Measurements from ENCODE around the gene CACNB4.
A peak's percentile ranks its signal among the peaks of the same experiment; 100 is the strongest.

CACNB4 gene

DNA sequence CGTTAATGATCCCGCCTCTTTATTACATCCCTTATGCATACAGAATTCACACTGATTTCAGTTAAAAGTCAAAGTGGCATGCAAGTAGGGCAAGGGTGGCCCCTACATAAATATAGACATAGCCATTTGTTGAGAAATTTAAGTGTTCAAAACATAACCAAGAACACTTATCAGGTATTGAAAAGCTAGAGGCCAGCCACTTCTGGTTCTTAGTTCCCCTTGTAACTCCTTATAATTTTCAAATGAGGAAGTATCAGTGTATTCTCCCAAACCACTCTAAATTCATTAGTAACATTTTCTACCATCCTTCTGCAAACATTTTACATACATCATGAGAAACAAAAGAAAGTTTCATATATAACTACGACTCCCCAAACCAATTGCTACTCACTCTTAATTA lies 264.9 kb downstream of the CACNB4 start:
- H3K9me3 ChIP-seq (ENCODE audit: control insufficient read depth, low read length): no peaks in the 10 kb centered on the region
- H3K4me3 ChIP-seq (ENCODE audit: low read depth, low read length): no peak overlapping the region
- H2AFZ ChIP-seq: no peak overlapping the region
- H3K27ac ChIP-seq: no peak overlapping the region
- H3K27me3 ChIP-seq (ENCODE audit: control insufficient read depth, insufficient read depth, low read length): no peaks in the 10 kb centered on the region
- no peaks in the 10 kb centered on the region for H3K4me1 ChIP-seq
- TF ChIP-seq CTCF (IDR thresholded peaks at IDR 0.05): no peak
- H3K79me2 ChIP-seq: no peaks in the 10 kb centered on the region
- H3K4me2 ChIP-seq (ENCODE audit: low read length): no peak overlapping the region
- H3K36me3 ChIP-seq (ENCODE audit: control insufficient read depth, insufficient read depth, low read length): no peaks in the 10 kb centered on the region
- H3K9ac ChIP-seq: no peak overlapping the region

GRCh38 chr2:151830961-151831360 lies 267.9 kb downstream of the CACNB4 start:
- no peaks in the 10 kb centered on the region for H3K36me3 ChIP-seq (ENCODE audit: control insufficient read depth, insufficient read depth, low read length)
- no peak overlapping the region for H2AFZ ChIP-seq
- no peaks in the 10 kb centered on the region for H3K9me3 ChIP-seq (ENCODE audit: control insufficient read depth, low read length)
- no peak overlapping the region for H3K27ac ChIP-seq
- no peaks in the 10 kb centered on the region for H3K27me3 ChIP-seq (ENCODE audit: control insufficient read depth, insufficient read depth, low read length)
- no peak overlapping the region for H3K9ac ChIP-seq
- no peak overlapping the region for H3K4me2 ChIP-seq (ENCODE audit: low read length)
- TF ChIP-seq CTCF (IDR thresholded peaks at IDR 0.05): no peak
- H3K79me2 ChIP-seq: peaks cover 11% of the 10 kb centered on the region
- peaks cover 5% of the 10 kb centered on the region for H3K4me1 ChIP-seq
- H3K4me3 ChIP-seq (ENCODE audit: low read depth, low read length): no peak overlapping the region

DNA sequence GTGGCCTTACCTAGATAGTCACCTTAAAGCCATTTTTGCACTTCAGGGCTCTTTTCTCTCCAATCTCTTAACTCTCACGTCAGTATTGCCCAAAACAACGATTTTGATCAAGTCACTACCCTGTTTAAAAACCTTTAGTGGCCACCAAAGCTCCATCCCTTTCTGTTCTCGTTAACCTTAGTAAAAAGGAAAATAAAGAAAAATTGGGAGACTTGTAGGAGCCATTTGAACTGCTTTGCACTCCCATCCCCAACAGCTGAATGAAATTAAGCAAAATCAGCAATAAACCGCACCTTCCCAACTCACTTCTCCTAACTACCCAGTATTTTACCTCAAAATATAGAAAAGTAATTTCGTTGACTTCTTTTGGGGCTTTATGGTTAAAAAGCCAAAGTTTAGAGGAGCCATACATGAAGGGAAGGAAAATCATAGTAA lies 269.9 kb downstream of the CACNB4 start:
- Histone ChIP-seq H3K4me1 (peaks cover 5% of the 10 kb centered on the region), H3K4me2 (ENCODE audit: low read length) (peak overlapping the region; percentile 87), H3K27me3 (ENCODE audit: control insufficient read depth, insufficient read depth, low read length) (no peaks in the 10 kb centered on the region), H2AFZ (peak overlapping the region; percentile 76), H3K36me3 (ENCODE audit: control insufficient read depth, insufficient read depth, low read length) (no peaks in the 10 kb centered on the region), H3K4me3 (ENCODE audit: low read depth, low read length) (peak overlapping the region; percentile 85), H3K27ac (peak overlapping the region; percentile 54), H3K79me2 (peaks cover 11% of the 10 kb centered on the region), H3K9me3 (ENCODE audit: control insufficient read depth, low read length) (no peaks in the 10 kb centered on the region), H3K9ac (no peak overlapping the region)
- TF ChIP-seq CTCF (IDR thresholded peaks at IDR 0.05): no peak

DNA sequence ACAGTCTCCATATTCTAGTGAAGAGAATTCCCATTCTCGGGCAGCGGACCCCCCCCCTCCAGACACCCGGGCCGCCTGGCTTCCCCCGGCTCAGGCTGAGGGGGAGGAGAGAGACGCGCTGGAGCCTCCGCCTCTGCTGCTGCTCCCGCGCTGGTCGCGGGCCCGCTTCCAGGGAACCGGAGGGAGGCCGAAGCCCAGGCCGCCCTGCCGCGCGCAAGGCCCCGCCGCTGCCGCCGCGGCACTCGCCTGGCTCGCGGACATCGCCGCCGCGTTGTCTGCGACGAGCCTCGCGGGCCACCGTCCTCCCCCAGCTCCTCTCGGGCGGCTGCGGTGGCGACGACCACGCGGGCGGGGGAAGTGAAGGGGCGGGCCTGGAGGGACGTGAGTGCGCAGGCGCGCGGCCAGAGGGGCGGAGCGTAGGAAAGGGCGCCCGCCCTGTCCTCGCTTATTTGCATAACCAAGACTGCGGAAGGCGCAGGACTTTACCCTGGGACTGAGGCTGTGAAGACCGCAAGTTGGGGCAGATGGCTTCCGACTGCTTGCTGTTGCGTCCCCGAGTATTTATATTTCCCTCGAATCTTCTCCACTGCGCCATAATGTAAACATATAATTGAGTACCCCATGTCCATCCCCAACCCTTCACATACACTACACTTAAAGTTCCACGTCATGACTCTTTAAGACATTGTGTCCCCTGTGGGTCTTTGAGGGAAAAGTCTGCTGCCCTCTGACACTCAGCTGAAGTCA lies 270.5 kb downstream of the CACNB4 start, which contains the start of gene ARL5A:
Gene ARL5A, minus strand, starts transcription at position 279 of the 747 bp plus-strand sequence. Its CDS starts 245 bp downstream, at position 34.
- H3K9ac ChIP-seq: peak within 1 kb of the TSS; percentile 59
- peaks cover 5% of the 10 kb centered on the region for H3K4me1 ChIP-seq
- H3K79me2 ChIP-seq: peaks cover 11% of the 10 kb centered on the region
- H3K36me3 ChIP-seq (ENCODE audit: control insufficient read depth, insufficient read depth, low read length): no peaks in the 10 kb centered on the region
- peak within 1 kb of the TSS; percentile 85 for H3K4me3 ChIP-seq (ENCODE audit: low read depth, low read length)
- peak within 1 kb of the TSS; percentile 87 for H3K4me2 ChIP-seq (ENCODE audit: low read length)
- H3K9me3 ChIP-seq (ENCODE audit: control insufficient read depth, low read length): no peaks in the 10 kb centered on the region
- no peaks in the 10 kb centered on the region for H3K27me3 ChIP-seq (ENCODE audit: control insufficient read depth, insufficient read depth, low read length)
- TF ChIP-seq CTCF (IDR thresholded peaks at IDR 0.05): no peak
- H3K27ac ChIP-seq: peak within 1 kb of the TSS; percentile 54
- peak within 1 kb of the TSS; percentile 76 for H2AFZ ChIP-seq

All from parathyroid adenoma (tissue), 2 donors.